IMR-90 (cell line): ENCODE results near the gene ACOXL. TPM values are rescaled to one million over a fixed set of nuclear protein-coding genes. Genes with fewer than 3 reads are reported as not detected.

Source experiments
- ATAC-seq: fragments of 200-7000 bp; cut with Tn5 transposase; 2 replicates; pipeline ENCODE4 v1.9.1; 2020; ENCODE audit warnings: low read depth, mild to moderate bottlenecking, moderate library complexity
- BruUV-seq: library from RNA; stranded (reverse); fragments of 400-500 nt; replicated peaks from 2 replicates; lab custom pipeline; 2021; lab: Mats Ljungman, UMichigan
- CTCF ChIA-PET: fragments of 300-600 bp; formaldehyde crosslinking; extraction: SDS; loops from one replicate; lab custom pipeline; 2021; ENCODE audit warnings: antibody characterized with exemption; lab: Yijun Ruan, JAX
- POLR2A ChIA-PET: fragments of 300-600 bp; sonication (Branson Sonifier 250); formaldehyde crosslinking; loops from one replicate; lab custom pipeline; 2022; ENCODE audit warnings: antibody characterized with exemption; ENCODE audit not compliant: unreplicated experiment; lab: Charles Lee
- DNase-seq: peaks from one replicate; pipeline ENCODE4 v3.0.0; 2013
- H2AFZ ChIP-seq: replicated peaks from 2 replicates; pipeline ENCODE3; 2013; ENCODE audit warnings: low read length, mild to moderate bottlenecking; ENCODE audit not compliant: poor library complexity
- H2AK5ac ChIP-seq: 2 replicates; pipeline ENCODE4 v1.6.1; 2013; ENCODE audit warnings: low read depth, low read length, inconsistent platforms
- H2AK9ac ChIP-seq: replicated peaks from 2 replicates; pipeline ENCODE3; 2013; ENCODE audit warnings: mild to moderate bottlenecking, low read depth, low read length, moderate library complexity; ENCODE audit not compliant: poor library complexity
- H2BK120ac ChIP-seq: 2 replicates; pipeline ENCODE4 v1.6.1; 2013; ENCODE audit warnings: low read depth, low read length, inconsistent platforms
- H2BK15ac ChIP-seq: 3 replicates; pipeline ENCODE4 v1.6.1; 2013; ENCODE audit warnings: low read depth, low read length, inconsistent platforms
- H2BK20ac ChIP-seq: 2 replicates; pipeline ENCODE4 v1.6.1; 2013; ENCODE audit warnings: low read depth, mild to moderate bottlenecking, inconsistent platforms, low read length, moderate library complexity
- H2BK5ac ChIP-seq: 2 replicates; pipeline ENCODE4 v1.6.1; 2013; ENCODE audit warnings: mild to moderate bottlenecking, low read depth, low read length, inconsistent platforms; ENCODE audit not compliant: poor library complexity, severe bottlenecking
- H3K14ac ChIP-seq: replicated peaks from 2 replicates; pipeline ENCODE4 v1.6.1; 2013; ENCODE audit warnings: low read depth, low read length, inconsistent platforms
- H3K18ac ChIP-seq: 2 replicates; pipeline ENCODE4 v1.6.1; 2013; ENCODE audit warnings: low read depth, low read length, control low read depth
- H3K23ac ChIP-seq: 2 replicates; pipeline ENCODE4 v1.6.1; 2013; ENCODE audit warnings: low read depth, low read length, inconsistent platforms
- H3K27ac ChIP-seq: 2 replicates; pipeline ENCODE4 v1.5.1; 2013; ENCODE audit warnings: mild to moderate bottlenecking, control low read depth, low read length; ENCODE audit not compliant: insufficient read depth
- H3K27me3 ChIP-seq: 2 replicates; pipeline ENCODE4 v1.6.1; 2013; ENCODE audit warnings: low read length; ENCODE audit not compliant: control insufficient read depth, insufficient read depth
- H3K36me3 ChIP-seq: 2 replicates; pipeline ENCODE4 v1.6.1; 2013; ENCODE audit warnings: low read length, mixed read lengths; ENCODE audit not compliant: control insufficient read depth, insufficient read depth
- H3K4ac ChIP-seq: 2 replicates; pipeline ENCODE4 v1.6.1; 2013; ENCODE audit warnings: low read depth, low read length, inconsistent platforms
- H3K4me1 ChIP-seq: 2 replicates; pipeline ENCODE4 v1.6.1; 2013; ENCODE audit warnings: low read length, mixed read lengths; ENCODE audit not compliant: control insufficient read depth, insufficient read depth
- H3K4me2 ChIP-seq: 2 replicates; pipeline ENCODE4 v1.6.1; 2013; ENCODE audit warnings: low read depth, mild to moderate bottlenecking, control low read depth, low read length, moderate library complexity
- H3K4me3 ChIP-seq: 2 replicates; pipeline ENCODE4 v1.5.1; 2013; ENCODE audit warnings: low read depth, mild to moderate bottlenecking, control low read depth, low read length, moderate library complexity; ENCODE audit not compliant: insufficient read depth
- H3K56ac ChIP-seq: 2 replicates; pipeline ENCODE4 v1.6.1; 2013; ENCODE audit warnings: low read length, inconsistent platforms; ENCODE audit not compliant: insufficient read depth; ENCODE audit errors: extremely low read depth
- H3K79me1 ChIP-seq, 2 experiments: 2 replicates each; pipeline ENCODE4 v1.6.1; 2013; ENCODE audit warnings: low read length in 2 of 2, inconsistent platforms in 1 of 2, low read depth in 1 of 2
- H3K9ac ChIP-seq: 2 replicates; pipeline ENCODE4 v1.6.1; 2013; ENCODE audit warnings: low read depth, low read length, control low read depth
- H3K9me1 ChIP-seq: 2 replicates; pipeline ENCODE4 v1.6.1; 2013; ENCODE audit warnings: low read length, inconsistent platforms; ENCODE audit not compliant: insufficient read depth
- H3K9me3 ChIP-seq: 2 replicates; pipeline ENCODE4 v1.6.1; 2013; ENCODE audit warnings: low read length; ENCODE audit not compliant: control insufficient read depth, insufficient read depth
- H4K20me1 ChIP-seq: 2 replicates; pipeline ENCODE4 v1.6.1; 2013; ENCODE audit warnings: low read length, inconsistent platforms; ENCODE audit not compliant: insufficient read depth
- H4K5ac ChIP-seq: 2 replicates; pipeline ENCODE4 v1.6.1; 2013; ENCODE audit warnings: mild to moderate bottlenecking, low read depth, low read length, control low read depth
- H4K8ac ChIP-seq, 2 experiments: 2 replicates each; pipeline ENCODE4 v1.6.1; 2013; ENCODE audit warnings: low read depth in 2 of 2, low read length in 2 of 2, control low read depth in 1 of 2, inconsistent platforms in 1 of 2
- H4K91ac ChIP-seq: 2 replicates; pipeline ENCODE4 v1.6.1; 2013; ENCODE audit warnings: low read depth, low read length, inconsistent platforms; ENCODE audit not compliant: insufficient read depth
- CEBPB ChIP-seq: IDR thresholded peaks from 2 replicates; pipeline ENCODE4 v1.6.1; 2012; ENCODE audit warnings: low read depth, low read length, improper control_type of control experiment
- WGBS, 2 experiments: methylation state at CpG; one replicate each; pipeline versions ENCODE4 v1.1.5 to v1.1.7; 2013; ENCODE audit warnings: missing lambda C conversion rate in 2 of 2; ENCODE audit not compliant: insufficient read length in 1 of 2; ENCODE audit errors: extremely low coverage in 2 of 2; 5-methylcytosine and 5-hydroxymethylcytosine counted together
- dilution Hi-C: fragments of 300-500 bp; cut with HindIII; formaldehyde crosslinking; loops from one replicate; pipeline ENCODE4 v1.14.3; 2018; ENCODE audit warnings: low sequenced_read_pairs; ENCODE audit not compliant: unreplicated experiment
- in situ Hi-C: fragments of 300-500 bp; cut with MboI; formaldehyde crosslinking; loops from 3 replicates; pipeline ENCODE4 v1.14.3; 2019; ENCODE audit warnings: low sequenced_read_pairs, inconsistent platforms, mixed read lengths
- intact Hi-C: fragments of 100-400 bp; cut with micrococcal nuclease; formaldehyde crosslinking; loops from 2 replicates; pipeline ENCODE4 v1.10.0; 2022
- polyA plus RNA-seq, 3 experiments: library from polyadenylated mRNA; depleted of rRNA; stranded (reverse); fragments of >200 nt; gene quantifications; 2 replicates each; pipeline ENCODE4 v1.2.3, GENCODE V29; 2012; ENCODE audit warnings: low replicate concordance in 1 of 3
- total RNA-seq: library from RNA; depleted of rRNA; stranded (reverse); fragments of >200 nt; gene quantifications from 2 replicates; pipeline ENCODE4 v1.2.3, GENCODE V29; 2012
- TF ChIP-seq, protein P1 (sequence below): conservative IDR thresholded peaks from 2 replicates; pipeline ENCODE4 v1.5.1; 2012; ENCODE audit warnings: mild to moderate bottlenecking, low read depth, low read length, improper control_type of control experiment

ACOXL gene
- total and polyA plus RNA-seq, 2 of the 4 experiments (the other 2 are of a cell fraction): not detected

DNA sequence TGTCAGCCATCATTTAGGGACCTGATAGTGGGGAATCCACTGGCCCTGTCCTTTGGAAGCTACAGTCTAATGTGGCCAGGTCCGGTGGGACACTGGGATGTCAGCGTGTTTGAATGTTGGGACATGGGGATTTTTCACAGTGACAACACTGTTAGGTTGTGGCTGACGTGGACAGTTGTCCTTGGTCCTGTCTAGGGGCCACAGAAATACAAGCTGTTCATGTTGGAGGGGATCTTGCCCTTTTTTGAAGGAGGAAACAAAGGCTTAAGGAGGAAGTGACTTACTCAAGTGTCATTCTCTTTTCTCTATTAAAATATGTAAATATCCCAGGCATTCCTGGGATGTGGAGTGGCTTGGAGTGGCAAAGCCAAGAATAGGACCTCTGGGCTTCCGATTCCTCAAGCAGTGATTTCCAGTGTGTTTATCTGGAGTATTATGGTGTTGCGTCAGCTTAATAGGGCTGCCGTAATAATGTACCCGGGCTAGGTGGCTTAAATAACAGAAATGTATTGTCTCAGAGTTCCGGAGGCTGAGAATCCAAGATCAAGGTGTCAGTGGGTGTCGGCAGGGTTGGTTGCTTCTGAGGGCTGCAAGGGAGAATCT is 8.5 kb downstream of the ACOXL start:
- Histone ChIP-seq H2AK5ac (no peak overlapping the region), H3K4me1 (no peaks in the 10 kb centered on the region), H3K4ac (no peak overlapping the region), H2AK9ac (no peak overlapping the region), H4K91ac (no peak overlapping the region), H2BK15ac (no peak overlapping the region), H3K9ac (no peak overlapping the region), H4K20me1 (no peaks in the 10 kb centered on the region), H3K27ac (no peak overlapping the region), H3K56ac (no peak overlapping the region), H3K4me2 (no peak overlapping the region), H3K4me3 (no peak overlapping the region), H3K18ac (no peak overlapping the region), H4K8ac (no peak overlapping the region), H3K36me3 (no peaks in the 10 kb centered on the region), H3K23ac (no peak overlapping the region), H2AFZ (no peak overlapping the region), H2BK120ac (no peak overlapping the region), H4K5ac (no peak overlapping the region), H2BK20ac (no peak overlapping the region), H3K79me1 (no peaks in the 10 kb centered on the region), H3K14ac (no peak overlapping the region), H3K9me1 (no peaks in the 10 kb centered on the region), H3K27me3 (peaks cover 39% of the 10 kb centered on the region), H3K9me3 (peaks cover 3% of the 10 kb centered on the region; the same call in 1 of the 2 replicates), H2BK5ac (no peak overlapping the region)
- POLR2A ChIA-PET: no interaction called here
- BruUV-seq: no TSS peak
- 0 out of 2 replicates have a peak, but pooled peaks have one; percentile 1 for TF ChIP-seq CEBPB
- TF ChIP-seq, protein P1, sequence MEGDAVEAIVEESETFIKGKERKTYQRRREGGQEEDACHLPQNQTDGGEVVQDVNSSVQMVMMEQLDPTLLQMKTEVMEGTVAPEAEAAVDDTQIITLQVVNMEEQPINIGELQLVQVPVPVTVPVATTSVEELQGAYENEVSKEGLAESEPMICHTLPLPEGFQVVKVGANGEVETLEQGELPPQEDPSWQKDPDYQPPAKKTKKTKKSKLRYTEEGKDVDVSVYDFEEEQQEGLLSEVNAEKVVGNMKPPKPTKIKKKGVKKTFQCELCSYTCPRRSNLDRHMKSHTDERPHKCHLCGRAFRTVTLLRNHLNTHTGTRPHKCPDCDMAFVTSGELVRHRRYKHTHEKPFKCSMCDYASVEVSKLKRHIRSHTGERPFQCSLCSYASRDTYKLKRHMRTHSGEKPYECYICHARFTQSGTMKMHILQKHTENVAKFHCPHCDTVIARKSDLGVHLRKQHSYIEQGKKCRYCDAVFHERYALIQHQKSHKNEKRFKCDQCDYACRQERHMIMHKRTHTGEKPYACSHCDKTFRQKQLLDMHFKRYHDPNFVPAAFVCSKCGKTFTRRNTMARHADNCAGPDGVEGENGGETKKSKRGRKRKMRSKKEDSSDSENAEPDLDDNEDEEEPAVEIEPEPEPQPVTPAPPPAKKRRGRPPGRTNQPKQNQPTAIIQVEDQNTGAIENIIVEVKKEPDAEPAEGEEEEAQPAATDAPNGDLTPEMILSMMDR: no peak
- dilution Hi-C loops: no loop called here
- CTCF ChIA-PET: no interaction called here
- 72% methylated on average over 5 of the region's 9 CpGs; no CpG with 5 or more reads in 1 of the 2 experiments for WGBS, 2 experiments
- intact Hi-C loops: no loop called here
- no peak for ATAC-seq
- DNase-seq: no peak
- in situ Hi-C loops: no loop called here
